Measurements from ENCODE around the gene ARID2.

GRCh38 chr12:45681465-45681864, 48.0 kb upstream of the ARID2 start:
- no peak for TF ChIP-seq CTCF (IDR thresholded peaks at IDR 0.05)
- no peak for TF ChIP-seq POLR2A (IDR thresholded peaks at IDR 0.05)
